Sigmoid colon (tissue), 4 donors: ENCODE measurements around the gene INHBE.

ENCODE experiments used
- CTCF ChIP-seq, 4 experiments: fragments of 450-650 bp in 3 of 4; fragments of 200-600 bp in 1 of 4; IDR thresholded peaks; one replicate each; pipeline ENCODE4 v1.5.1; 2016 to 2019; ENCODE audit warnings: antibody characterized with exemption in 4 of 4, mild to moderate bottlenecking in 3 of 4, moderate library complexity in 2 of 4
- EP300 ChIP-seq, 4 donors: sonication (generic); formaldehyde crosslinking; IDR thresholded peaks; one replicate each; pipeline ENCODE4 v1.6.1; 2017; ENCODE audit warnings: antibody characterized with exemption in 4 of 4
- POLR2AphosphoS5 ChIP-seq, 4 donors: sonication (generic); formaldehyde crosslinking; IDR thresholded peaks; one replicate each; pipeline ENCODE4 v1.6.1; 2017; ENCODE audit warnings: antibody characterized with exemption in 4 of 4

GRCh38 chr12:57479043-57479375 is 23.9 kb downstream of the INHBE start:
- TF ChIP-seq CTCF (IDR thresholded peaks at IDR 0.05) (no peak), EP300 (IDR thresholded peaks at IDR 0.05) (no peak), POLR2AphosphoS5 (IDR thresholded peaks at IDR 0.05) (no peak)
